HEK293 (cell line): ENCODE data around the gene CDT1.

Source experiments
- CTCF ChIP-seq: fragments of 450-650 bp; formaldehyde crosslinking; IDR thresholded peaks from 2 replicates; pipeline ENCODE4 v1.5.1; 2016; ENCODE audit warnings: missing biosample characterization, missing genetic modification characterization
- REST ChIP-seq: fragments of 450-650 bp; formaldehyde crosslinking; IDR thresholded peaks from 2 replicates; pipeline ENCODE4 v1.5.1; 2016; ENCODE audit warnings: missing biosample characterization, missing genetic modification characterization
- YY1 ChIP-seq: fragments of 450-650 bp; formaldehyde crosslinking; IDR thresholded peaks from 2 replicates; pipeline ENCODE4 v1.5.1; 2018; ENCODE audit warnings: missing biosample characterization, missing genetic modification characterization
- ZBTB20 ChIP-seq: fragments of 450-650 bp; formaldehyde crosslinking; IDR thresholded peaks from 2 replicates; pipeline ENCODE4 v1.5.1; 2016; ENCODE audit warnings: missing biosample characterization, missing genetic modification characterization
- ZNF132 ChIP-seq: fragments of 450-650 bp; formaldehyde crosslinking; IDR thresholded peaks from 2 replicates; pipeline ENCODE4 v1.5.1; 2017; ENCODE audit warnings: missing biosample characterization, missing genetic modification characterization, borderline replicate concordance
- ZNF23 ChIP-seq: fragments of 450-650 bp; formaldehyde crosslinking; IDR thresholded peaks from 2 replicates; pipeline ENCODE4 v1.5.1; 2016; ENCODE audit warnings: missing biosample characterization, missing genetic modification characterization, borderline replicate concordance
- ZNF423 ChIP-seq: fragments of 450-650 bp; formaldehyde crosslinking; IDR thresholded peaks from 2 replicates; pipeline ENCODE4 v1.5.1; 2016; ENCODE audit warnings: missing biosample characterization, missing genetic modification characterization
- ZNF501 ChIP-seq: fragments of 450-650 bp; formaldehyde crosslinking; IDR thresholded peaks from 2 replicates; pipeline ENCODE4 v1.5.1; 2016; ENCODE audit warnings: missing biosample characterization, missing genetic modification characterization
- ZNF529 ChIP-seq: fragments of 450-650 bp; formaldehyde crosslinking; IDR thresholded peaks from 2 replicates; pipeline ENCODE4 v1.5.1; 2017; ENCODE audit warnings: missing genetic modification characterization, missing biosample characterization; ENCODE audit not compliant: insufficient replicate concordance
- ZNF544 ChIP-seq: fragments of 450-650 bp; formaldehyde crosslinking; IDR thresholded peaks from 2 replicates; pipeline ENCODE4 v1.5.0; 2017; ENCODE audit warnings: missing biosample characterization, missing genetic modification characterization

GRCh38 chr16:88804173-88804551 lies 573 bp downstream of the CDT1 start:
- no peak for TF ChIP-seq ZNF23
- TF ChIP-seq REST (tag by site-specific recombination): no peak
- no peak for TF ChIP-seq ZNF529 (tag by site-specific recombination)
- TF ChIP-seq ZNF501 (tag by site-specific recombination): no peak
- TF ChIP-seq ZNF132 (tag by site-specific recombination): no peak
- TF ChIP-seq CTCF (tag by site-specific recombination): no peak
- TF ChIP-seq YY1 (tag by site-specific recombination): no peak
- TF ChIP-seq ZBTB20 (tag by site-specific recombination): no peak
- TF ChIP-seq ZNF423 (tag by site-specific recombination): no peak
- no peak for TF ChIP-seq ZNF544 (tag by site-specific recombination)
